Ovary (tissue), 9 donors: Measurements from ENCODE around the gene OPCML. TPM values are rescaled to one million over a fixed set of nuclear protein-coding genes. Genes with fewer than 3 reads are reported as not detected.

Experiments
- polyA plus RNA-seq, 2 donors: library from polyadenylated mRNA; stranded (reverse); fragments of 200-250 nt in 1 of 2; fragments of 350-450 nt in 1 of 2; fragmentation: Illumina TruSeq in 1 of 2; extraction: RNeasy Lipid Tissue Mini Kit (QIAGEN cat#74804) in 1 of 2; gene quantifications; one replicate each; pipeline ENCODE4 v1.2.3, GENCODE V29; 2013 to 2014
- small RNA-seq: library from RNA; depleted of rRNA; stranded (forward); fragments of <200 nt; gene quantifications from one replicate; pipeline ENCODE3, GENCODE V24; 2016
- total RNA-seq, 7 donors: library from RNA; depleted of rRNA in 2 of 7; stranded (reverse); fragments of >200 nt in 2 of 7; fragmentation: NEBNext Ultra II Directional in 3 of 7; extraction: Animal tissue kit (Norgen Biotek cat#: 25700) in 3 of 7; gene quantifications; one replicate each; pipeline versions ENCODE4 v1.1.0 to v1.2.4, GENCODE V29; 2016 to 2023
- donor health status: DM: no; HTN: no; CAD: no; lungs with moderate emphysema.
- donor health status: DM: no; HTN: no; CAD: no.
- donor health status: Bipolar disorder and iron deficiency.
- donor health status: DM: yes; HTN: yes; CAD: no.
- donor health status: DM: no; HTN: no; CAD: no.
- donor health status: DM: yes; HTN: yes; CAD: no.

Gene OPCML
- total and polyA plus RNA-seq, 9 donors: under 0.01 to 2.8 (median 0.32) TPM; not detected in 2

Small RNA genes within 50 kb of the gene (small RNA-seq; reads per million reads assigned to genes)
- not detected for gene RF00026
